Activated CD8-positive, alpha-beta T cell treated with anti-CD3 and anti-CD28 coated beads for 36 hours (primary cell): ENCODE results near the gene SOX5. TPM values are rescaled to one million over a fixed set of nuclear protein-coding genes. Genes with fewer than 3 reads are reported as not detected.

Source experiments
- ATAC-seq: fragments of 200-7000 bp; cut with Tn5 transposase; one replicate; pipeline ENCODE4 v1.10.0; 2021; ENCODE audit warnings: mild to moderate bottlenecking, moderate library complexity
- CTCF ChIA-PET: fragments of 350-600 bp; sonication (Branson Sonifier 250); formaldehyde crosslinking; loops from one replicate; lab custom pipeline; 2021; ENCODE audit warnings: antibody characterized with exemption; lab: Charles Lee
- POLR2A ChIA-PET: fragments of 350-600 bp; sonication (Branson Sonifier 250); formaldehyde crosslinking; loops from one replicate; lab custom pipeline; 2021; ENCODE audit warnings: antibody characterized with exemption; lab: Charles Lee
- DNase-seq: peaks from one replicate; pipeline ENCODE4 v3.0.0-alpha.2; 2020
- H3K27ac Mint-ChIP-seq: one replicate; pipeline ENCODE4 v1.8.0; 2021; ENCODE audit warnings: mild to moderate bottlenecking, mixed read lengths
- H3K27me3 Mint-ChIP-seq: one replicate; pipeline ENCODE4 v1.8.0; 2021; ENCODE audit warnings: mixed read lengths
- H3K36me3 Mint-ChIP-seq: one replicate; pipeline ENCODE4 v1.8.0; 2021; ENCODE audit warnings: low read depth, mixed read lengths
- H3K4me1 Mint-ChIP-seq: one replicate; pipeline ENCODE4 v1.8.0; 2021; ENCODE audit warnings: low read depth, mixed read lengths
- H3K4me3 Mint-ChIP-seq: one replicate; pipeline ENCODE4 v1.8.0; 2021; ENCODE audit warnings: mild to moderate bottlenecking, moderate library complexity, mixed read lengths
- H3K9me3 Mint-ChIP-seq: one replicate; pipeline ENCODE4 v1.8.0; 2021; ENCODE audit warnings: mixed read lengths
- intact Hi-C: fragments of 100-400 bp; cut with micrococcal nuclease; formaldehyde crosslinking; loops from one replicate; pipeline ENCODE4 v1.10.0; 2022
- total RNA-seq, 2 experiments: library from RNA; stranded (reverse); gene quantifications; one replicate each; pipeline ENCODE4 v1.2.3, GENCODE V29; 2021
- TF ChIP-seq, protein P1 (sequence below): fragments of 200-600 bp; IDR thresholded peaks from one replicate; pipeline ENCODE4 v1.8.0; 2022; ENCODE audit warnings: antibody characterized with exemption, mild to moderate bottlenecking

SOX5 gene
- total RNA-seq, 2 experiments from 2014 or later, result not detected

DNA sequence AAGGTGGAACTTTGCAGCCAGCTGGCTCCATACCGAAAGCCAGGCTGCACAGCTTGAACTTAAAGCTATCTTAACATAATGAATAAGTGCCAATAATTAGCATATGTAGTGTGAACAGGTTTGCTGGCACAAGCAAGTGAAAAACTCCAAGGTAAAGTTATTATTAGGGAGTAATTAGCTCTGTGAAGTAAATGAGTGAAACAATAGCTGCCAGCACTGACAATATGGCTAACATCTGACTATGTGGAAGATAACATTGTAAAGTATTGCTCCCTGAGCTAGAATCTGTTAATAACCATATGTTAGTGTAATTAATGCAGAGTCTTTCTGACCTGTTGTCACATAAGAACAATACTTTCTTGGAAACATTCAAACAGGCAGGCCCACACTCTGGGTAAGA, 246.4 kb downstream of the SOX5 start:
- DNase-seq (no peak), ATAC-seq (no peak)
- Mint-ChIP-seq H3K36me3 (no peaks in the 10 kb centered on the region), H3K27ac (no peak overlapping the region), H3K4me1 (no peaks in the 10 kb centered on the region), H3K4me3 (no peak overlapping the region), H3K9me3 (no peaks in the 10 kb centered on the region), H3K27me3 (no peaks in the 10 kb centered on the region)
- TF ChIP-seq, protein P1, sequence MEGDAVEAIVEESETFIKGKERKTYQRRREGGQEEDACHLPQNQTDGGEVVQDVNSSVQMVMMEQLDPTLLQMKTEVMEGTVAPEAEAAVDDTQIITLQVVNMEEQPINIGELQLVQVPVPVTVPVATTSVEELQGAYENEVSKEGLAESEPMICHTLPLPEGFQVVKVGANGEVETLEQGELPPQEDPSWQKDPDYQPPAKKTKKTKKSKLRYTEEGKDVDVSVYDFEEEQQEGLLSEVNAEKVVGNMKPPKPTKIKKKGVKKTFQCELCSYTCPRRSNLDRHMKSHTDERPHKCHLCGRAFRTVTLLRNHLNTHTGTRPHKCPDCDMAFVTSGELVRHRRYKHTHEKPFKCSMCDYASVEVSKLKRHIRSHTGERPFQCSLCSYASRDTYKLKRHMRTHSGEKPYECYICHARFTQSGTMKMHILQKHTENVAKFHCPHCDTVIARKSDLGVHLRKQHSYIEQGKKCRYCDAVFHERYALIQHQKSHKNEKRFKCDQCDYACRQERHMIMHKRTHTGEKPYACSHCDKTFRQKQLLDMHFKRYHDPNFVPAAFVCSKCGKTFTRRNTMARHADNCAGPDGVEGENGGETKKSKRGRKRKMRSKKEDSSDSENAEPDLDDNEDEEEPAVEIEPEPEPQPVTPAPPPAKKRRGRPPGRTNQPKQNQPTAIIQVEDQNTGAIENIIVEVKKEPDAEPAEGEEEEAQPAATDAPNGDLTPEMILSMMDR, result no peak
- intact Hi-C loops, result no loop called here
- CTCF ChIA-PET, result no interaction called here
- POLR2A ChIA-PET, result no interaction called here

DNA sequence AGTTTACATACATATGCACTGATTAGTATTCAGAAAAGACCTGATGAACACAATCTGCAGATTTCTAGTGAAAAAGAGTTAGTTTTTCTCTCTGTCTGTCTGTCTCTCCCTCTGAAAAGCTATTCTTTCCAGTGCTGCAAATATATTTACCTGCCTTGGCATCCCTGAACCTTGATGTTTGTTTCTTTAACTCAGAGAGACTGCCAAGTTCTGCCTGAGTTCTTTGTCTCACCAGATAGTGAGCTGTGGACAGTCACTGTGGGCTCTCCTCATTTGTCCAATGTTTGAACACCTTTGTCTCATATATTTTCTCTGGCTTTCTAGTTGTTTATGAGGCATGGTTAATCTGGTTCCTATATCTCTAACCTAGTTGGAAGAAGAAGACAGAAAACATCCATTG, 250.4 kb downstream of the SOX5 start:
- ATAC-seq, result no peak
- intact Hi-C loops, result no loop called here
- Mint-ChIP-seq H3K27me3 (no peaks in the 10 kb centered on the region), H3K36me3 (no peaks in the 10 kb centered on the region), H3K4me1 (no peaks in the 10 kb centered on the region), H3K4me3 (no peak overlapping the region), H3K27ac (no peak overlapping the region), H3K9me3 (no peaks in the 10 kb centered on the region)
- ChIA-PET CTCF (no interaction called here), POLR2A (no interaction called here)
- DNase-seq, result no peak
- TF ChIP-seq, protein P1, result no peak

DNA sequence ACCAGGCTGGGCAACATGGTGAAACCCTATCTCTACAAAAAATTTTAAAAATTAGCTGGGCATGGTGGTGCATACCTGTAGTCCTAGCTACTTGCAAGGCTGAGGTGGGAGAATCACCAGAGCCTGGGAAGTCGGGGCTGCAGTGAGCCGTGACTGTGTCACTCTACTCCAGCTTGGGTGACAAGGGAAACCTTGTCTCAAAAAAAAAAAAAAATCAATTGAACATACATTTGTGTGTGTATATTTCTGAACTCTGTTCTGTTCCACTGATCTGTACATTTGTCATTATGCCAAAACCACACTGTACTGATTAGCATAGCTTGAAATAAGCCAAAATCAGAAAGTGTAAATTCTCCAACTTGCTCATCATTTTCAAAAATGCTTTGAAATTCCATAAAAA, 254.6 kb downstream of the SOX5 start:
- POLR2A ChIA-PET, result no interaction called here
- no peaks in the 10 kb centered on the region for H3K36me3 Mint-ChIP-seq
- no peaks in the 10 kb centered on the region for H3K9me3 Mint-ChIP-seq
- DNase-seq (no peak), ATAC-seq (no peak)
- intact Hi-C loops, result no loop called here
- TF ChIP-seq, protein P1, result no peak
- H3K27me3 Mint-ChIP-seq, result no peaks in the 10 kb centered on the region
- H3K27ac Mint-ChIP-seq, result no peak overlapping the region
- H3K4me1 Mint-ChIP-seq, result no peaks in the 10 kb centered on the region
- no peak overlapping the region for H3K4me3 Mint-ChIP-seq
- CTCF ChIA-PET, result no interaction called here

DNA sequence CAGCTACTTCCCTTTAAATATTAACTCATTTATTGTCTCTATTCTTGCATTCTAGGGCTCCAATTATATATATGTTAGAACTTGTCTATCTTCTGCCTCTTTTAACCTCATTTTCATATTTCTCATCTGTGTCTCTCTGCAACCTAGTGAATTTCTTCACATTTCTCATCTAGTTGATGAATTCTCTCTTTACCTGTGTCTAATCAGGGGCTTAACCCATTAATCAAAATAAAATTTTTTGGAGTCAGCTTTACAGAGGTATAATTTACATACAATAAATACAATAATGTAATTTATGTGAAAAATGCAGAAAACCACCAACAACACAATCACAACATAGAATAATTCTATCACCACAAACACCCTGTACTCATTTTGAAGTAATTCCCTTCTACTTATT, 255.2 kb downstream of the SOX5 start:
- no peaks in the 10 kb centered on the region for H3K4me1 Mint-ChIP-seq
- no peak overlapping the region for H3K4me3 Mint-ChIP-seq
- no peak overlapping the region for H3K27ac Mint-ChIP-seq
- intact Hi-C loops, result no loop called here
- TF ChIP-seq, protein P1, result no peak
- H3K9me3 Mint-ChIP-seq, result no peaks in the 10 kb centered on the region
- POLR2A ChIA-PET, result no interaction called here
- no peaks in the 10 kb centered on the region for H3K36me3 Mint-ChIP-seq
- CTCF ChIA-PET, result interaction anchor here (1.1 kb wide), 1 partner anchor 290 kb away, joined by 3 read pairs; no protein-coding TSS in a partner anchor
- no peaks in the 10 kb centered on the region for H3K27me3 Mint-ChIP-seq
- no peak for ATAC-seq
- no peak for DNase-seq

DNA sequence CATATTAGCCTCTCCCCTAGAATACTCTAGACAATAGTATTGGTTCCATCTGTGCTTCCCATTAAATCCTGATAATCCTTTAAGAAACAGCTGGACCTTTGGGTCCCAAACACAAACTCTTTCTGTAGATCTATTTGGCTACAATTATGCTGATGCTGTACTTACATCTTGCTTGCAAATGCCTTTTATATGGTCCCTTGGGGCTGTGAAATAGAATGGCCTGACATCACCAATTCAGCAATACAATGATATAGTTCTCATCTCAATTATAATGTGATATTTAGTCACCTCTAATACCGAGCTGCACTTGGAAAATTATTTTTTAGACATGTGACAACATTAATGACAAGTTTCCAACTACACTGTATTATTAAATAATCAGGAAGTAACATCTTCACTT, 261.5 kb downstream of the SOX5 start:
- ChIA-PET CTCF (no interaction called here), POLR2A (no interaction called here)
- Mint-ChIP-seq H3K4me3 (no peak overlapping the region), H3K4me1 (no peaks in the 10 kb centered on the region), H3K27ac (no peak overlapping the region), H3K9me3 (no peaks in the 10 kb centered on the region), H3K27me3 (no peaks in the 10 kb centered on the region), H3K36me3 (no peaks in the 10 kb centered on the region)
- no peak for DNase-seq
- TF ChIP-seq, protein P1, result no peak
- intact Hi-C loops, result no loop called here
- no peak for ATAC-seq
